GM21526 (cell line): ENCODE results near the gene GPR18.
"Not testable (repeated sequence)": the region's sequence is repeated elsewhere in the genome, so short reads cannot be mapped to it uniquely, and the experiment has no call there.

ENCODE experiments used
- ATAC-seq: cut with Tn5 transposase; IDR thresholded peaks from one replicate; pipeline ENCODE4 v1.9.1; 2021; ENCODE audit warnings: moderate library complexity; ENCODE audit not compliant: unreplicated experiment, low FRiP score

GPR18 gene

GRCh38 chr13:99211421-99212035, 46.7 kb downstream of the GPR18 start:
- no peak for ATAC-seq

- not testable (repeated sequence) for ATAC-seq
These were observed 47.6 kb downstream of the GPR18 start for GRCh38 chr13:99210627-99211026.

GRCh38 chr13:99208845-99209527, 49.2 kb downstream of the GPR18 start:
- no peak for ATAC-seq

- no peak for ATAC-seq
These were observed 50.0 kb downstream of the GPR18 start for GRCh38 chr13:99208185-99208584.

GRCh38 chr13:99207511-99207910, 50.7 kb downstream of the GPR18 start:
- ATAC-seq = no peak

GRCh38 chr13:99206873-99207272, 51.3 kb downstream of the GPR18 start:
- ATAC-seq = no peak

GRCh38 chr13:99206226-99206625, 52.0 kb downstream of the GPR18 start:
- no peak for ATAC-seq

GRCh38 chr13:99205621-99206220, 52.5 kb downstream of the GPR18 start:
- ATAC-seq = no peak
